ENCODE measurements around the gene PTGER1. TPM values are rescaled to one million over a fixed set of nuclear protein-coding genes. Genes with fewer than 3 reads are reported as not detected.

Gene PTGER1, protein sequence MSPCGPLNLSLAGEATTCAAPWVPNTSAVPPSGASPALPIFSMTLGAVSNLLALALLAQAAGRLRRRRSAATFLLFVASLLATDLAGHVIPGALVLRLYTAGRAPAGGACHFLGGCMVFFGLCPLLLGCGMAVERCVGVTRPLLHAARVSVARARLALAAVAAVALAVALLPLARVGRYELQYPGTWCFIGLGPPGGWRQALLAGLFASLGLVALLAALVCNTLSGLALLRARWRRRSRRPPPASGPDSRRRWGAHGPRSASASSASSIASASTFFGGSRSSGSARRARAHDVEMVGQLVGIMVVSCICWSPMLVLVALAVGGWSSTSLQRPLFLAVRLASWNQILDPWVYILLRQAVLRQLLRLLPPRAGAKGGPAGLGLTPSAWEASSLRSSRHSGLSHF
- total RNA-seq (2014; rRNA removed; shearing (Covaris generic)) = 0.45 and 0.53 TPM in 2 replicates

DNA sequence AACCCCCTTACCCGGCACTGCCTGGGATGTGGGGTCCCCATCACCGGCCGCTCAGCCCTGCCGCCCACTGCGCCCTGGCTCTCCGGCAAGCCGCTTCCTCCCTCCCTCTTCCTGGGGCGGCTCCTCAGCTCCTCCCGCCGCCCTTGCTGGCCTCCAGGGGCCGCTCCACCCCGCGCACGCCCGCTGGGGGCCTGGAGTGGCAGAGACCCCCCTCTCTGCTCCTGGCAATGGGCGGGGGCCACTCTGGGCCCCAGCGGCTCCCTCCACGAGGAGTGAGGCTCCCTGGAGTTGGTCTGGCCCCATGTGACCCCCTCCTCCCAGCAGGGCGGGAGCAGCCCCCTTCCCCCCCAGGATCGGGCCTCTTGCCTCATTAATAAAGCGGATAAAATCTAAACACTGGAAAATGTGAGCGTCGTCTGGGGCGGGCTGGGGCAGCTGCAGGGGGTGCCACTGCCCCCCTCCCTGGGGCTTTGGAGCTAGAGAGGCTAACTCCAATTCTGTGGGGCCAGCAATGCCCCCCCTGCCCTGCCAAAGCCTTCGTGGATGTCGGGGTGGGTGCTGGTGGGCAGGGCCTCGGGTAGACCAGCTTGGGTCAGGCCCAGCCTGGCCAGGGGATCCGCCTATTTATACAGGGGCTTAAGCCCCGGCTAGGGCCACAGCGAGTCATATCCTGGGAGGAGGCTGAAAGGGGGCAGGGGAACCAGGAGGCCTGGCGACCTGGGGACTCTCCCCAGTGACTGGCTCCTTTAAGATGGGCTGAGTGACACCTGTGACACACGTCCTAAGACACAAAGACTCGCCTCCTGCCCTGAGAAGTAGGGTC lies at the start of gene PTGER1:
Gene PTGER1 (minus strand): TSS at position 104 of the 823 bp plus-strand sequence. CDS start 1,034 bp downstream, outside the sequence.

DNA sequence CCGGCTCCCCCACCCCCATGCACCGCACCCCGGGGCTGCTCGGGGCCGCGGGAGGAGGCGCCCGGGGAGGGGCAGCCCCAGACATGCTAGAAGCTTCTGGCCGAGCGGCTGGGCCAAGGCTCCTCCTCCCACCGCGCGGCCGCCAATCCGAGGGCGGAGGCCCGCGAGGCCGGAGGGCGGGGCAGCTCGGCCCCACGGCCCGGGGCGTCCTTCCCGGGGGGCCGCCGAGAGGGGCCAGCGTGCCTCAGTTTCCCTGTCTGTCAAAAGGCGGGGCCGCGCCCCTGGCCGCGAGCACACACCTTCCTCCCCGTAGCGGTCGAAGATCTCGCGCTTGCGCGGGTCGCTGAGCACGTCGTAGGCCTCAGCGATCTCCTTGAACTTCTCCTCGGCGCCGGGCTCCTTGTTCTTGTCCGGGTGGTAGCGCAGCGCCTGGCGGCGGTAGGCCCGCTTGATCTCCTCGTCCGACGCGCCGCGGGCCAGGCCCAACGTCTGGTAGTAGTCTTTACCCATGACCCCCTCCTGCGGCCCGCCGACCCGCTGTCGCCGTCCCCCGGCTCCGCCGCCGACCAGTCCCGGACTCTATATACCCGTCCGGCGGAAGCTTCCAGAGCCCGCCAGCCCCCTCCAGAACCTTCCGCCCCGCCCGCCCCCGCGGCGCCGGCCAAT lies 42.8 kb upstream of the PTGER1 start, which contains the start of gene DNAJB1:
Gene DNAJB1 (minus strand): TSS at position 558 of the 666 bp plus-strand sequence. CDS start 48 bp downstream, at position 510.

DNA sequence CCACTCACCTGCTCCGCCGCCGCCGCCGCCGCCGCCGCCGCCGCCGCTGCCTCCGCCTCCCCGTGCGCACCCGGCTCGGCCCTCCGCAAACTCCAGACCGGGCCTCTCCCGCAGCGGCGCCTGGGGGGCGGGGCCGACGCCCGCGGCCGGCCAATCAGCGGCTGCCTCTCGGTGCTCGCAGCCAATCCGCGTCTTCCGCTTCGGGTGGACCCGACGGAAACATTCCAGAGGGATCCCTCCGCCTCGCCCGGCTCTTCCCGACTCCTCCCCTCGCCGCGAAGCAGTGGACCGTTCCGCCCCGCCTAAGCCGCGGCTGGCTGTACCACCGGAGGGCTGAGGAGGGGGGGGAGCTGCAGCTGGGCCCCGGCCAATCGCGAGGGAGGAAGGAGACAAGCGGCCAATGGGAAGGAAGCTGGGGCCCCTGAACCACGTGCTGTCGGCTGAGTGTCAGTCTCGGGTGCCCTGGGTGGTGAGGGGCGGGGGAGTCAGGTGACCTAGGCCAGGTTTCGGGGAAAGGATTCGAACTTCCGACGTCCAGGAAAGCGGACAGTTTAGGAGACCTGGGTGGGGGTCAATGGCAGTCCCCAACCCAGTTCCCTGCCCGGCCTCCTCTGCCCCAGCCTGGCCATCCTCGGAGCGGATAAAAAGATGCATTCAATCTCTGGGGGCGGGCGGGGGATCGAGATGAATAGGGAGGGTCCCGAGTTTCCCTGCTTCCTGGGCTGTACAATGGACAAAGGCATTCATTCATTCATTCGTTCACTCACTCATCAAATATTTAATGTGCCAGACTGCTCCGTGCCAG lies 21.1 kb upstream of the PTGER1 start, which contains the start of gene GIPC1:
Gene GIPC1 (minus strand): TSS at position 99 of the 805 bp plus-strand sequence. CDS start 13,151 bp downstream, outside the sequence.

DNA sequence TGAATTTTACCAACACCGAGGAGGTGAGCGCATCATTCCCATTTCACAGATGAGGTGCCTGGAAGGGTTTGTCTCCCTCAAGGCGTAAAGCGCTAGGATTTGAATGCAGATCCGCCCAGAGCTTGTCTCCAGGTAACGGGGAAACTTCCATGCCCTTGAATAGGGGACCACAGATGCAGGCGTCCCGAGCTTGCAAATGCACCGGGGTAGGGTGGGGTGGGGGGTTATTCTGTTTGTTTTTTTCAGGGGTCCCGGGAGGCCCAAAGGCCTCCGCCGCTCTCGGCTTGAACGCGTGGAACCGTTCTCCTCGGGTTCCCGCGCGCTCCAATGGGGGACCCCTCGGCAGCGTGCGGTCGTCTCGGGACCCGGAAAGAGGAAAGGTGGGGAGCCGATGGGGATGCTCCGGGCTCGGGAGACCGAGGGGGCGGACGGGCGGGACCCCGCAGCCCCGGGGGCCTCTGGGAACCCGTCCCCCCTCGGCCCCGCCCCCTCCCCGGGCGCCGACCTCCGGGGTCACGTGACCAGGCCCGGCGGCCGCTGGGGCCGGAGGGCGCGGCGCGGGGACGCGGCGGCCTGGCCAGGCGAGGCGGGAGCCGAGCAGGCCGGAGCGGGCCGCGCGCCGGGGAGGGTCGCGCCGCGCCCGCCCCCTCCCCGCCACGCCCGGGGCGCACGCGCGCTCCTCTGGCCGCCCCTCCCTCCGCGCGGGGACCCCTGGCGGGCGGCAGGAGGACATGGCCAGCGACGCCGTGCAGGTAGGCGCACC lies 42.2 kb downstream of the PTGER1 start, which contains the start of gene PKN1:
Gene PKN1 (plus strand): TSS at position 516 of the 763 bp plus-strand sequence. CDS start 216 bp downstream, at position 732.

Small RNAs within 50 kb of the gene (small RNA-seq; reads per million reads assigned to genes)
- gene SNRPGP15 = not detected

Other genes starting within 250 kb of the PTGER1 start
- 66.4 and 85.1 TPM in 2 replicates for gene ADGRE5, start 93.9 kb downstream of the PTGER1 start, total RNA-seq (2014; rRNA removed; shearing (Covaris generic))
- 232 and 245 TPM in 2 replicates for gene DDX39A, start 56.0 kb downstream of the PTGER1 start, total RNA-seq (2014; rRNA removed; shearing (Covaris generic))
- gene PKN1, start 42.0 kb downstream of the PTGER1 start, total RNA-seq (2014; rRNA removed; shearing (Covaris generic)) = 118 and 123 TPM in 2 replicates
- 194 and 198 TPM in 2 replicates for gene GIPC1, start 20.8 kb upstream of the PTGER1 start, total RNA-seq (2014; rRNA removed; shearing (Covaris generic))
- gene DNAJB1, start 43.0 kb upstream of the PTGER1 start, total RNA-seq (2014; rRNA removed; shearing (Covaris generic)) = 104 and 105 TPM in 2 replicates
- 93.7 and 114 TPM in 2 replicates for gene TECR, start 54.2 kb upstream of the PTGER1 start, total RNA-seq (2014; rRNA removed; shearing (Covaris generic))
- gene NDUFB7, start 96.7 kb upstream of the PTGER1 start, total RNA-seq (2014; rRNA removed; shearing (Covaris generic)) = 697 and 925 TPM in 2 replicates
- 0.21 TPM in 1 of 2 replicates, not detected in the other for gene CLEC17A, start 107.7 kb upstream of the PTGER1 start, total RNA-seq (2014; rRNA removed; shearing (Covaris generic))
- not detected in 2 replicates for gene ADGRE3, start 199.5 kb upstream of the PTGER1 start, total RNA-seq (2014; rRNA removed; shearing (Covaris generic))
- 18.4 and 25.6 TPM in 2 replicates for gene ZNF333, start 214.7 kb upstream of the PTGER1 start, total RNA-seq (2014; rRNA removed; shearing (Covaris generic))